Smooth muscle cell (in vitro differentiated cells): Measurements from ENCODE around the gene IER5. TPM values are rescaled to one million over a fixed set of nuclear protein-coding genes. Genes with fewer than 3 reads are reported as not detected.
A peak's percentile ranks its signal among the peaks of the same experiment; 100 is the strongest.
"Not testable (repeated sequence)": the region's sequence is repeated elsewhere in the genome, so short reads cannot be mapped to it uniquely, and the experiment has no call there.

ENCODE experiments used
- DNase-seq: peaks from one replicate; lab custom pipeline; 2025; ENCODE audit not compliant: unreplicated experiment; lab: John Stamatoyannopoulos, UW
- H2AFZ ChIP-seq: fragments of 200-600 bp; sonication (generic); 2 replicates; pipeline ENCODE4 v1.6.0; 2016; ENCODE audit warnings: antibody characterized with exemption, low read depth, mild to moderate bottlenecking
- H3F3A ChIP-seq: fragments of 200-600 bp; sonication (generic); 2 replicates; pipeline ENCODE4 v1.6.0; 2017; ENCODE audit warnings: antibody characterized with exemption, low read depth
- H3K27ac ChIP-seq: fragments of 200-600 bp; sonication (generic); 2 replicates; pipeline ENCODE4 v1.5.1; 2016; ENCODE audit warnings: low read depth, mild to moderate bottlenecking
- H3K27me3 ChIP-seq: fragments of 200-600 bp; sonication (generic); 2 replicates; pipeline ENCODE4 v1.6.1; 2016; ENCODE audit warnings: low read depth, mild to moderate bottlenecking
- H3K36me3 ChIP-seq: fragments of 200-600 bp; sonication (generic); 2 replicates; pipeline ENCODE4 v1.5.1; 2016; ENCODE audit warnings: low read depth
- H3K4me1 ChIP-seq: fragments of 200-600 bp; sonication (generic); 2 replicates; pipeline ENCODE4 v1.5.1; 2016; ENCODE audit warnings: low read depth
- H3K4me2 ChIP-seq: fragments of 200-600 bp; sonication (generic); 2 replicates; pipeline ENCODE4 v1.6.0; 2016; ENCODE audit warnings: mild to moderate bottlenecking
- H3K4me3 ChIP-seq: fragments of 200-600 bp; sonication (generic); 2 replicates; pipeline ENCODE4 v1.5.1; 2016; ENCODE audit warnings: mild to moderate bottlenecking
- H3K79me2 ChIP-seq: fragments of 200-600 bp; sonication (generic); 2 replicates; pipeline ENCODE4 v1.6.0; 2016; ENCODE audit warnings: low read depth, mild to moderate bottlenecking
- H3K9ac ChIP-seq: fragments of 200-600 bp; sonication (generic); 2 replicates; pipeline ENCODE4 v1.6.0; 2016; ENCODE audit warnings: low read depth
- H3K9me3 ChIP-seq: fragments of 200-600 bp; sonication (generic); replicated peaks from 2 replicates; pipeline ENCODE4 v1.5.1; 2016; ENCODE audit warnings: low read depth
- H4K20me1 ChIP-seq: fragments of 200-600 bp; sonication (generic); 2 replicates; pipeline ENCODE4 v1.6.0; 2016; ENCODE audit warnings: low read depth
- CTCF ChIP-seq: fragments of 200-600 bp; sonication (generic); IDR thresholded peaks from 2 replicates; pipeline ENCODE4 v1.5.1; 2017; ENCODE audit warnings: borderline replicate concordance, mild to moderate bottlenecking, antibody characterized with exemption; ENCODE audit not compliant: insufficient read depth, poor library complexity, severe bottlenecking
- WGBS: methylation state at CpG from one replicate; pipeline ENCODE4 v1.1.7; 2016; ENCODE audit warnings: low lambda C conversion rate; 5-methylcytosine and 5-hydroxymethylcytosine counted together
- polyA plus RNA-seq: library from polyadenylated mRNA; unstranded; fragments of >200 nt; fragmentation: Nextera tagmentation; extraction: Ambion mirVana; gene quantifications from 2 replicates; pipeline ENCODE4 v1.2.1, GENCODE V29; 2016
- total RNA-seq: library from RNA; depleted of rRNA; stranded (reverse); fragments of >200 nt; gene quantifications from 2 replicates; pipeline ENCODE4 v1.2.3, GENCODE V29; 2014

IER5 gene
- total and polyA plus RNA-seq, 2 experiments from 2014 or later, result 35.1 to 39.9 TPM

DNA sequence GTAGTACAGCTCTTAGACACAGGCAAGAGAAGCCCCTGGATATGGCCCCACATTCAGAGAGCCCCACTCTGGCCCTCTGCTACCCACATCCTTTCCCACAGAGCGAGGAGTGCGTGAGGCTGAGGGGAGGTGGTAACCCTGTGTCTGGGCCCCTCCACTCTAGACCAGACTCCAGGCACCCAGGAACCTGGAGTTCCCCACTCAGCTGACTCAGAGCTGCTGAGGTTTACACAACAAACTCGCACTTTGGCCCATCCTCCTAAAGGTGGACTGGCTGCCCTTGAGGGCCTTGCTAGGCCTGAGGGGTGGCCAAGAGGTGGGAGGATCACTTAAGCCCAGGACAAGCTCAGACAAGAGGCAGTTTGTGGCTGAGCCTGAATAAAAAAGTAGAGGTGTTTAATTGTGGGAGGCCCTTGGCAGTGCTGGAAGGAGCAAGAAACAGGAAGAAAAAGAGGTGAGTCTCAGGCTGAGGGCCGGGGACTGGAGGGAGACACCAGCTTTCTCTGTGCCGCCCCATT, 44.0 kb upstream of the IER5 start:
- peak overlapping the region; percentile 44 for H3K27ac ChIP-seq
- no peaks in the 10 kb centered on the region for H3K36me3 ChIP-seq
- no peak overlapping the region for H3K9ac ChIP-seq
- H3F3A ChIP-seq, result no peaks in the 10 kb centered on the region
- no peaks in the 10 kb centered on the region for H3K27me3 ChIP-seq
- H3K4me1 ChIP-seq, result no peaks in the 10 kb centered on the region
- H3K4me2 ChIP-seq, result no peak overlapping the region
- 75% methylated on average over 5 of the region's 5 CpGs for WGBS
- no peak overlapping the region for H3K4me3 ChIP-seq
- TF ChIP-seq CTCF, result no peak
- no peaks in the 10 kb centered on the region for H4K20me1 ChIP-seq
- DNase-seq, result no peak
- no peaks in the 10 kb centered on the region for H3K9me3 ChIP-seq
- no peaks in the 10 kb centered on the region for H3K79me2 ChIP-seq
- no peak overlapping the region for H2AFZ ChIP-seq

DNA sequence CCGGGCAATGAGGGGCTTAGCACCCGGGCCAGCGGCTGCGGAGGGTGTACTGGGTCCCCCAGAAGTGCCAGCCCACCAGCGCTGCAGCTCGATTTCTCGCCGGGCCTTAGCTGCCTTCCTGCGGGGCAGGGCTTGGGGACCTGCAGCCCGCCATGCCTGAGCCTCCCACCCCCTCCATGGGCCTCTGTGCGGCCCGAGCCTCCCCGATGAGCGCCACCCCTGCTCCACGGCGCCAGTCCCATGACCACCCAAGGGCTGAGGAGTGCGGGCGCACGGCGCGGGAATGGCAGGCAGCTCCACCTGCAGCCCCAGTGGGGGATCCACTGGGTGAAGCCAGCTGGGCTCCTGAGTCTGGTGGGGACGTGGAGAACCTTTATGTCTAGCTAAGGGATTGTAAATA, 42.6 kb upstream of the IER5 start:
- H3K27ac ChIP-seq, DNase-seq, H2AFZ ChIP-seq, H3K36me3 ChIP-seq, H3K4me2 ChIP-seq, H4K20me1 ChIP-seq, H3K27me3 ChIP-seq, H3F3A ChIP-seq, H3K9ac ChIP-seq, H3K4me3 ChIP-seq, H3K9me3 ChIP-seq, H3K79me2 ChIP-seq, H3K4me1 ChIP-seq: not testable (repeated sequence)
- WGBS, result 96% methylated on average over 9 of the region's 22 CpGs

DNA sequence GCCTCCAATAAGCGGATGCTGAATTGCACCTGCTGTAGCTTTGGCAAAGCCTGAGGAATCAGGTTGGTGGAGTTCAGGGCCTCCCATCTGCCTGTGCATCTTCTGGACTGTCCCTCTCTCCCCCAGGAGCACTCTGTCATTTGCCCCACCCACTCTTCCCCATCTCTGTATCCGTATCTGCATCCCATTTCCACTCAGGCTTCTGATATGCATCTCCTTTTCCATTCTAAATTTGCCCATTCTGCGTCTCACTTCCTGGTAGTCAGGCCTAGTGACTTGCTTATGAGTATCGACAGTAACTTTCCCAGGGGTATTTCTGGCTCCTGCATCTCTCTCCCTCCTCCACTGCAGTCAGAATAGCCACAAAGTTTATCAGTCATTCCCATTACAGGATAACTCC, 39.1 kb upstream of the IER5 start:
- Histone ChIP-seq H3F3A (no peaks in the 10 kb centered on the region), H3K4me2 (no peak overlapping the region), H4K20me1 (no peaks in the 10 kb centered on the region), H3K4me1 (no peaks in the 10 kb centered on the region), H3K36me3 (no peaks in the 10 kb centered on the region), H3K79me2 (no peaks in the 10 kb centered on the region), H3K9me3 (no peaks in the 10 kb centered on the region), H3K27ac (no peak overlapping the region), H2AFZ (no peak overlapping the region), H3K9ac (no peak overlapping the region), H3K27me3 (no peaks in the 10 kb centered on the region), H3K4me3 (no peak overlapping the region)
- TF ChIP-seq CTCF, result no peak
- no peak for DNase-seq
- 90% methylated on average over 4 of the region's 4 CpGs for WGBS

DNA sequence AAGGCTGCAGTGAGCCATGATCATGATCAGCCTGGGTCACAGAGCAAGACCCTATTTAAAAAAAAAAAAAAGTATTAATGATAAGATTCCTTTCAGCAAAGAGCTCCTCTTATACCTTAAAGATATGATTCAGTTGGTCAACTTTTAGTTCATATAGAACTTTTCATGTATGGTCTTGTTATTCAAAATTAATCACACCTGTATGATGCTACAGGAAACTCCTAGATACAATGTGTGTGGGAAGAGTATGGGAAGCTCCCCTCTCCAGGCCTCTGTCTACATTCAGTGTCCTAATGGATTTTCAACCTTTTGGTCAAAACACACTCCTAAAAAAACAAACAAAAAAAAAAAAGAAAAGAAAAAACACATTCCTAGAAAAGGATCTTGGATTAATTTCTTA, 37.6 kb upstream of the IER5 start:
- H3K36me3 ChIP-seq, result no peaks in the 10 kb centered on the region
- H3K9me3 ChIP-seq, result no peaks in the 10 kb centered on the region
- TF ChIP-seq CTCF, result no peak

More for the DNA sequence above, 37.6 kb upstream of the IER5 start:
- Histone ChIP-seq H3K27me3 (no peaks in the 10 kb centered on the region), H3K4me3 (no peak overlapping the region), H3K27ac (no peak overlapping the region), H3K4me2 (no peak overlapping the region), H3K9ac (no peak overlapping the region), H3K79me2 (no peaks in the 10 kb centered on the region), H3F3A (no peaks in the 10 kb centered on the region), H3K4me1 (no peaks in the 10 kb centered on the region), H4K20me1 (no peaks in the 10 kb centered on the region), H2AFZ (no peak overlapping the region)
- DNase-seq, result no peak
